ENCODE results near the gene RTRAF. TPM values are rescaled to one million over a fixed set of nuclear protein-coding genes. Genes with fewer than 3 reads are reported as not detected.

Gene RTRAF
- total RNA-seq, 1 experiment from 2014 or later: 282 TPM

- Mint-ChIP-seq H3K36me3 (no peaks in the 10 kb centered on the region), H3K4me3 (no peak overlapping the region), H3K9me3 (peaks cover 23% of the 10 kb centered on the region), H3K27ac (no peak overlapping the region), H3K4me1 (no peaks in the 10 kb centered on the region), H3K27me3 (ENCODE audit: low read depth) (no peaks in the 10 kb centered on the region)
- no peak for DNase-seq (ENCODE audit: low spot score)
- no peak for ATAC-seq
- ChIA-PET POLR2A (no interaction called here), CTCF (no interaction called here)
- TF ChIP-seq ARID4B (CRISPR knock-in tag; IDR thresholded peaks at IDR 0.05; ENCODE audit: borderline replicate concordance) (no peak), ZNF396 (CRISPR knock-in tag; IDR thresholded peaks at IDR 0.05; ENCODE audit: borderline replicate concordance) (no peak), PREB (CRISPR knock-in tag; IDR thresholded peaks at IDR 0.05; ENCODE audit: borderline replicate concordance) (no peak), ZNF671 (CRISPR knock-in tag; IDR thresholded peaks at IDR 0.05) (no peak), CDX4 (CRISPR knock-in tag; IDR thresholded peaks at IDR 0.05; ENCODE audit: borderline replicate concordance) (no peak), NR2C2 (CRISPR knock-in tag; IDR thresholded peaks at IDR 0.05) (no peak), SP1 (CRISPR knock-in tag; conservative IDR thresholded peaks at IDR 0.05) (no peak), TCF7 (CRISPR knock-in tag; IDR thresholded peaks at IDR 0.05; ENCODE audit: low read depth) (no peak), ZNF317 (CRISPR knock-in tag; IDR thresholded peaks at IDR 0.05; ENCODE audit: borderline replicate concordance, low read depth) (no peak), ZMAT4 (CRISPR knock-in tag; IDR thresholded peaks at IDR 0.05) (no peak), TEAD4 (CRISPR knock-in tag; IDR thresholded peaks at IDR 0.05) (no peak), RELA (CRISPR knock-in tag; IDR thresholded peaks at IDR 0.05; ENCODE audit: borderline replicate concordance) (no peak), ATF3 (CRISPR knock-in tag; conservative IDR thresholded peaks at IDR 0.05) (no peak), ZNF281 (CRISPR knock-in tag; IDR thresholded peaks at IDR 0.05) (no peak), NFATC4 (CRISPR knock-in tag; IDR thresholded peaks at IDR 0.05) (no peak), HMGXB4 (CRISPR knock-in tag; IDR thresholded peaks at IDR 0.05) (no peak), MYBL2 (CRISPR knock-in tag; IDR thresholded peaks at IDR 0.05) (no peak), ESRRA (CRISPR knock-in tag; IDR thresholded peaks at IDR 0.05; ENCODE audit: borderline replicate concordance) (no peak), MAX (CRISPR knock-in tag; IDR thresholded peaks at IDR 0.05) (no peak)
Observed at GRCh38 chr14:51950007-51950406, 39.3 kb upstream of the RTRAF start.

All from WTC11 (cell line).